GM12878 (cell line): ENCODE data around the gene PREP.

Experiments used
- EZH2 ChIP-seq: IDR thresholded peaks from 2 replicates; pipeline ENCODE4 v1.6.1; 2012; ENCODE audit warnings: low read depth, mild to moderate bottlenecking, control low read depth, inconsistent platforms, low read length, borderline replicate concordance; ENCODE audit not compliant: control insufficient read depth
- NR2C2 ChIP-seq: IDR thresholded peaks from 2 replicates; pipeline ENCODE4 v1.6.1; 2011; ENCODE audit warnings: borderline replicate concordance, low read depth; ENCODE audit not compliant: control insufficient read depth, insufficient read length
- POLR2A ChIP-seq: IDR thresholded peaks from 2 replicates; pipeline ENCODE4 v1.6.1; 2011; ENCODE audit warnings: low read depth, mild to moderate bottlenecking, low read length
- SRF ChIP-seq, 2 experiments: IDR thresholded peaks; 2 replicates each; pipeline ENCODE4 v1.6.1; 2011; ENCODE audit warnings: low read depth in 2 of 2, low read length in 2 of 2, mild to moderate bottlenecking in 1 of 2, moderate library complexity in 1 of 2
- TF ChIP-seq, protein P1 (sequence below): IDR thresholded peaks from 2 replicates; pipeline ENCODE4 v1.6.1; 2012; ENCODE audit warnings: low read depth, low read length, improper control_type of control experiment
- TF ChIP-seq, protein P2 (sequence below), 3 experiments: IDR thresholded peaks in 2 of 3; conservative IDR thresholded peaks in 1 of 3; 2 replicates each; pipeline ENCODE4 v1.5.1; 2011; ENCODE audit warnings: low read depth in 3 of 3, low read length in 3 of 3, mild to moderate bottlenecking in 3 of 3, control low read depth in 2 of 3, moderate library complexity in 2 of 3, inconsistent platforms in 1 of 3, mixed read lengths in 1 of 3; ENCODE audit not compliant: control insufficient read depth in 2 of 3, insufficient read depth in 1 of 3; ENCODE audit errors: extremely low read depth in 1 of 3

DNA sequence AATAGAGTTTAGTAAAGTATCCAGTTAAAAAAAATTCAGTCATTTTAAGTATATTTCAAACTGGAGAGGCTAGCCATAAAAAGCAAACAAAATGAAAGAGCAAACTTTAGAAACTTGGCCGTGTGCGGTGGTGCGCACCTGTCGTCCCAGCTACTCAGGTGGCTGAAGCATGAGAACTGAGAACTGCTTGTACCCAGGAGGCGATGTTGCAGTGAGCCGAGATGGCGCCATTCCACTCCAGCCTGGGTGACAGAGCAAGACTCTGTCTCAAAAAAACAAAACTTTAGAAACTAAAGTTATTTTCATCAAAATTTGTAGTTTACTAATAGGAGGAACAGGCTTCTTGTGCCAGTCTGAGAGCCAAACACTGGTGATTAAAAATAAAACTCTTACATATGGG lies 122.8 kb downstream of the PREP start:
- TF ChIP-seq SRF (IDR thresholded peaks at IDR 0.05; ENCODE audit: low read depth in 2 of 2, low read length in 2 of 2) = no peak
- no peak for TF ChIP-seq EZH2
- TF ChIP-seq, protein P1, sequence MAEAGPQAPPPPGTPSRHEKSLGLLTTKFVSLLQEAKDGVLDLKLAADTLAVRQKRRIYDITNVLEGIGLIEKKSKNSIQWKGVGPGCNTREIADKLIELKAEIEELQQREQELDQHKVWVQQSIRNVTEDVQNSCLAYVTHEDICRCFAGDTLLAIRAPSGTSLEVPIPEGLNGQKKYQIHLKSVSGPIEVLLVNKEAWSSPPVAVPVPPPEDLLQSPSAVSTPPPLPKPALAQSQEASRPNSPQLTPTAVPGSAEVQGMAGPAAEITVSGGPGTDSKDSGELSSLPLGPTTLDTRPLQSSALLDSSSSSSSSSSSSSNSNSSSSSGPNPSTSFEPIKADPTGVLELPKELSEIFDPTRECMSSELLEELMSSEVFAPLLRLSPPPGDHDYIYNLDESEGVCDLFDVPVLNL = no peak
- TF ChIP-seq, protein P2, sequence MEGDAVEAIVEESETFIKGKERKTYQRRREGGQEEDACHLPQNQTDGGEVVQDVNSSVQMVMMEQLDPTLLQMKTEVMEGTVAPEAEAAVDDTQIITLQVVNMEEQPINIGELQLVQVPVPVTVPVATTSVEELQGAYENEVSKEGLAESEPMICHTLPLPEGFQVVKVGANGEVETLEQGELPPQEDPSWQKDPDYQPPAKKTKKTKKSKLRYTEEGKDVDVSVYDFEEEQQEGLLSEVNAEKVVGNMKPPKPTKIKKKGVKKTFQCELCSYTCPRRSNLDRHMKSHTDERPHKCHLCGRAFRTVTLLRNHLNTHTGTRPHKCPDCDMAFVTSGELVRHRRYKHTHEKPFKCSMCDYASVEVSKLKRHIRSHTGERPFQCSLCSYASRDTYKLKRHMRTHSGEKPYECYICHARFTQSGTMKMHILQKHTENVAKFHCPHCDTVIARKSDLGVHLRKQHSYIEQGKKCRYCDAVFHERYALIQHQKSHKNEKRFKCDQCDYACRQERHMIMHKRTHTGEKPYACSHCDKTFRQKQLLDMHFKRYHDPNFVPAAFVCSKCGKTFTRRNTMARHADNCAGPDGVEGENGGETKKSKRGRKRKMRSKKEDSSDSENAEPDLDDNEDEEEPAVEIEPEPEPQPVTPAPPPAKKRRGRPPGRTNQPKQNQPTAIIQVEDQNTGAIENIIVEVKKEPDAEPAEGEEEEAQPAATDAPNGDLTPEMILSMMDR (IDR thresholded peaks at IDR 0.05 in 2 of 3, conservative IDR thresholded peaks at IDR 0.05 in 1 of 3; ENCODE audit: control insufficient read depth in 2 of 3, extremely low read depth in 1 of 3, insufficient read depth in 1 of 3, low read depth in 3 of 3, low read length in 3 of 3) = no peak
- TF ChIP-seq NR2C2 = no peak
- TF ChIP-seq POLR2A = no peak
